HG03521 (cell line): ENCODE data around the gene SLC25A12.
"Not testable (repeated sequence)": the region's sequence is repeated elsewhere in the genome, so short reads cannot be mapped to it uniquely, and the experiment has no call there.

ENCODE experiments used
- ATAC-seq: cut with Tn5 transposase; IDR thresholded peaks from one replicate; pipeline ENCODE4 v1.9.1; 2021; ENCODE audit warnings: mild to moderate bottlenecking, moderate library complexity; ENCODE audit not compliant: unreplicated experiment

Gene SLC25A12

DNA sequence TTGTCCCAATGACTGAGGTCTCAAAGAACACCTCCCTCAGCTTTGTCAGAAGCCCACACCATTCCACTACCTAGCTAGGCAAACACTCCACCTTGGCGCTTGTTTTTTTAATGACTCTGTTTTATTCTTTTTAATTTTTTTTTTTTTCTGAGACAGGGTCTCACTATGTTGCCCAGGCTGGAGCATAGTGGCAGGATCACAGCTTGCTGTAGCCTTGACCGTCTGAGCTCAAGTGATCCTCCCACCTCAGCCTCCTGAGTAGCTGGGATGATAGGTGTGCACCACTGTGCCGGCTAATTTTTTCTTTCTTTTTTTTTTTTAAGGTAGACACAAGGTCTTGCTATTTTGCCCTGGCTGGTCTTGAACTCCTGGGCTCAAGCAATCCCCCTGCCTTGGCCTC, 101.9 kb downstream of the SLC25A12 start:
- no peak for ATAC-seq

GRCh38 chr2:171791361-171791760, 102.7 kb downstream of the SLC25A12 start:
- no peak for ATAC-seq

- ATAC-seq, result no peak
These were observed 104.1 kb downstream of the SLC25A12 start for GRCh38 chr2:171789956-171790355.

DNA sequence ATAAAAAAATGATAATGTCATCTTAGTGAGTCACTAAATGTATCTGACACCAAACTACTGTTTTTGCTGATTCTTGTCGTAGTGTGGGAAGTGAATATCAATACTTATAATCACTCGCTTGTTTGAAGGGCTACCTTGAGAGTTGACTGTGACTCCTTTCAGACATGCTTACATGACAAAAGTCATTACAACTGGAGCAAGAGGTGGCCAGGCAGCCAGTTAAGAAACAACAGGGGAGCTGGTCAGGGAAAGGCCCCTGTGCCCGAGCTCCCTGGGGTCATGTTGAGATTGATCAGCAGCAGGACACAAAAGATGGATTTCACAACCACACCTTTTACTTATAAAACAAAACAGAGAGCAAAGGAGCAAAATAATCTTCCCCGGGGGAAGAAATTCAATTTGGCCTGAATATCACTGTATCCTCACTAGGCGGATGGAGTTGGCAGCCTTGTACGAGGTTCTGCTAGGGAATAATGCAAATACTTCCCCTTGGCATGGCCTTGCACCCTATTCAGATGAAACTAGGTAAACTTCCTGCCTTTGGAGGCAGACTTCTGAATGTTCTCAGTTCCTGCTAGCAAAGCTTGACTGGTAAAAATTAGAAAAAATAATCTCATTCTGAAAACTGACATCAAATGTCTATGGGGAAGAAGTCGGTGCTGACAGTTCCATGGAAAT, 105.6 kb downstream of the SLC25A12 start:
- ATAC-seq, result no peak

DNA sequence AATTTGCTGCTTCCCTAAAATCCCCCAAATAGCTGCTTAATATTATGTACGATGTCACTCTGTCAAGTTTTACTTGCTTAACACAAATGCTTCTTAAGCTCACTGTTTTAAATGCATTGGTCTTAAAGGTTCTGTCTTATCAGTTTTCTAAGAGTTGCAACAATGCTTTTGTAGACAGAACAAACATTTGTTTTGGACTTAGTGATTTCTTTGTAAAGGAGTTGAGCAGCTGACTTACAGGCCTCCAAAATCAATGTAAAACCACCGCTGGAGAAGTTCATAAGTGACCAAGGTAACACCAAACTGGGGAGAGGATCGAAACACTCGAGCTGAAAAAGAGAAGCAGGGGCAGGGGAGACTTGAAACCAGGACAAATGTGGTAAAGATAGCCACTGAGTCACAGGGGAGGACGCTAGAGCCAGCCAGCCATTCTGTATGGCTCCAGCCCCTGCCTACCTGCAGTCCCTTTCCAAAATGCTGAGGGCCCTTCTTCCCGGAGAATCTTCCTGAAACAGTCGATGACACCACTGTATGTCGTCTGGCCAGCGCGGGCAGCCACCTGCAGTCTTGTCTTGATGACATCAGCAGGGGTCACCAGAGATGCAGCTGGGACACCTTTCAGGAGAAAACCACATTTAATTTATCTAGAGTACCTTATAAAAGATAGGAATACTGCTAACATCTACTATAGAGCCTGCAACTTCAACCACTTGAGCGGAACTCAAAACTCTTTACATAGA, 106.5 kb downstream of the SLC25A12 start:
- ATAC-seq, result no peak

- ATAC-seq, result no peak
These were observed 108.6 kb downstream of the SLC25A12 start for GRCh38 chr2:171785450-171785849.

- no peak for ATAC-seq
These were observed 115.5 kb downstream of the SLC25A12 start for GRCh38 chr2:171778515-171778914.

- not testable (repeated sequence) for ATAC-seq
These were observed 119.5 kb downstream of the SLC25A12 start for GRCh38 chr2:171774581-171774980.

- no peak for ATAC-seq
These were observed 121.7 kb downstream of the SLC25A12 start for GRCh38 chr2:171772373-171772772.

GRCh38 chr2:171771463-171771862, 122.6 kb downstream of the SLC25A12 start:
- ATAC-seq, result no peak

DNA sequence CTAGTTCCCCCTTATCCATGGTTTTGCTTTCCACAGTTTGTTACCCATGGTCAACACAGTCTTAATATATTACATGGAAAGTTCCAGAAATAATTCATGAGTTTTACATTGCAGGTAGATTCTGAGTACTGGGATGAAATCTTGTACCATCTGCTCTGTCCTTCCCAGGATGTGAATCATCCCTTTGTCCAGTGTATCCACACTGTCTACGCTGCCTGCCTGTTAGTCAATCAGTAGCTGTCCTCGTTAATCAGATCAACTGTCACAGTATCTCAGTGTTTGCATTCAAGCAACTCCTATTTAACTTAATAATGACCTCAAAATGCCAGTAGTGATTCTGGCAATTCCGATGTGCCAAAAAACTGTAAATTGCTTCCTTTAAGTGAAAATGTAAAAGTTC, 130.4 kb downstream of the SLC25A12 start:
- no peak for ATAC-seq

GRCh38 chr2:171762879-171763573, 131.0 kb downstream of the SLC25A12 start:
- ATAC-seq, result no peak

DNA sequence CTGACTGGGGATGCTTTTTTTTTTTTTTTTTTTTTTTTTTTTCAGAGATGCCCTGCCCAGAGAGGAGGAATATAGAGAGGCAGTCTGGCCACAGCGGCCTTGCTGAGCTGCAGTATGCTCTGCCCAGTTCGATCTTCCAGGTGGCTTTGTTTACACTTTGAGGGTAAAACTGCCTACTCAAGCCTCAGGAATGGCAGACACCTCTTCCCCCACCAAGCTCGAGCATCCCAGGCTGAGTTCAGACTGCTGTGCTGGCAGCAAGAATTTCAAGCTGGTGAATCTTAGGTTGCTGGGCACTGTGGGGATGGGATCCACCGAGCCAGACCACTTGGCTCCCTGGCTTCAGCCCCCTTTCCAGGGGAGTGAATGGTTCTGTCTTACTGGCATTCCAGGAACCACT, 132.9 kb downstream of the SLC25A12 start:
- ATAC-seq, result not testable (repeated sequence)

GRCh38 chr2:171758762-171759161, 135.3 kb downstream of the SLC25A12 start:
- ATAC-seq, result not testable (repeated sequence)

GRCh38 chr2:171754254-171754939, 139.6 kb downstream of the SLC25A12 start:
- ATAC-seq, result no peak

DNA sequence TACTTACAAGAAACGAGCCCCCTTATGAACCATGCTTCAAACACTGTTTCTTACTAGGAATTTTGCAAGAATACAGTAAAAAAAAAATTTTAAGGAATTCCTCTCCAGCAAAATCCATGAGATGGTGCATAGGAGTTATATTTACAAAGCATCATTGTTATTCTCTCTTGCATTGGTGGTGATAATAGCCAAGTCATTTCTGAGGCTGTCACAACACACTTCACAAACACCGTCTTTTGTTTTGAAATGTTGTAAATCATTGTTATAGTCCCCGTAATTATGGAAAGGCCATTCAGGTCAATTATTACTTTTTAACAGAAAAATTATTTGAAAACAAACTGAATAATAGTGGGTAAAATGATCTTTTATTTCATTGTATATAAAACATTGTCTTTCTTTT, 146.7 kb downstream of the SLC25A12 start:
- ATAC-seq, result no peak

DNA sequence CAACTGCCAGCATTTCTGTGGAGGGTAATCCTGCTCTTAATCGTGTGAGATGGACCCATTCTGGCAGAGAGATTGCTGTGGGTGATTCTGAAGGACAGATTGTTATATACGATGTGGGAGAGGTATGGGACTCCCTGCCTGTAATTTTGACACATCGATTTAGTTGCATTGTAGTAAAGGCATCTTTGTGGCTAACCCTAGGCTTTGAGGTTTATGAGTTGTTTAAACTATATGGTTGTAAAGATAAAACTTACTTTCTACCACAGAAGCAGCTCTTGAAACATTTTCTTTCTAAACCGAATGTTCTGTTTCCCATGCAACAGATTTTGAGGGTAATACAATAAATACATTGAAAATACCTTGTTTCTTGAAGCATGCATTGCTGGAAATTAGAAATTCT, 148.2 kb downstream of the SLC25A12 start:
- ATAC-seq, result no peak

GRCh38 chr2:171745141-171745540, 148.9 kb downstream of the SLC25A12 start:
- no peak for ATAC-seq

DNA sequence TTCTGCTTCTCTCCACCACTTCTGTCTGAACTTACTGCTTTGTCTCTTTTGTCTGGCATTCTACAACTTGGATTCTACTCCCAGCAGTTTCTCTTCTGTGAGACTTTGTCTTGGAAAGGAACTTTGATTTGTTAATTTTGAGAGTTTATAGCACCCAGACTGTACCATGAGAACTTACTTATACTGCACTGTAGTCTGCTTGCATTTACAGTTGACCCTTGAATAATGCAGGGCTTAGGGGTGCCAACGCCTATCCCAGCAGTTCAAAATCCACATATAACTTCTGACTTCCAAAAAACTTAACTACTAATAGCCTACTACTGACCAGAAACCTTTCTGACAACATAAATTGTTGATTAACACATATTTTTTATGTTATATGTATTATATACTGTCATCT, 151.3 kb downstream of the SLC25A12 start:
- ATAC-seq, result no peak

DNA sequence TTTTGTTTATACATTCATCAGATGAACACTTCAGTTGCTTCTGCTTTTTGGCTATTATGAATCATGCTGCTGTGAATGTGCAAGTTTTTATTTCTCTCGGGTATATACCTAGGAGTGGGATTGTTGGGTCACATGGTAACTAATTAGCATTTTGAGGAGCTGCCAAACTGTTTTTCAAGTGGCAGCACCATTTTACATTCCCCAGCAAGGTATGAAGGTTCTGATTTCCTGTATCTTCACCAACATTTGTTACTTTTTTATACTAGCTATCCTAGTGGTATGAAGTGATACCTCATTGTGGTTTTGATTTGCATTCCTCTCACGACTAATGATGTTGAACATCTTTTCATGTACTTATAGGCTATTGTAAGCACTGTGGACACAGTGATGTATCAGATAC, 152.9 kb downstream of the SLC25A12 start:
- no peak for ATAC-seq

DNA sequence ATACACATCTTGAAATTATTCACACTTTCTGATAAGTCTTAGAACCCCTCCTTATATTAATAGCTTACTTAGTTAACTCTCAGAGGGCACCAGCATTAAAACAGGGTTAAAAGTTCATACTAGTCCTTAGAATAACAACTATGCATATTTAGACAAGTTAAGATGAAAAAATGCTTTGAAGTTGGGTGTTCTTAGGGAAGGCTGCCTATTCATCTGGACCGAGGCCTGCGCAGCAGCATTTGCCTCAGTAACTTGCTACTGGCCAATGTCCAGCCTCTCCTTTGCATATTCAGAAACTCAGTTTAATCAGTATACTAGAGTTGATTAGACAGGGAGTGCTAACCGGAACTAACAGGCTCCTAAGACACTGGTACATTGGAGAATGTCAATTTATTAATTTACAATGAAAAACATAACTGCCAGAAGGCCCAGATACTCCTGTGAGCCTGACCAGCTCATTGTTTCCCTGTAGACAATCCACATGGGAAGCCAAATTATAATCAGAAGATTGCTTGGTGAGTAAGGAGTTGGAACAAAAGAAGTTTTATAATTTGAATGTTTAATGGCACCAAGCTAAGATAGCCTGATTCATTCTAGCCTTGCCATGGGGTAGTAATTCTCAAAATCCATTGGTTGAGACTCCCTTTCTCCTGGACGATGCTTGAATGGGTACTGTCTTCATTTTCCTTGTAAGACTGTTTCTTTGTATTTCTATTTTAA, 157.9 kb downstream of the SLC25A12 start:
- ATAC-seq, result no peak
